HG03095 (cell line): ENCODE results near the gene SNX17.
"Not testable (repeated sequence)": the region's sequence is repeated elsewhere in the genome, so short reads cannot be mapped to it uniquely, and the experiment has no call there.

Experiments
- ATAC-seq: cut with Tn5 transposase; IDR thresholded peaks from one replicate; pipeline ENCODE4 v1.9.1; 2021; ENCODE audit warnings: moderate library complexity; ENCODE audit not compliant: unreplicated experiment

The SNX17 gene

DNA sequence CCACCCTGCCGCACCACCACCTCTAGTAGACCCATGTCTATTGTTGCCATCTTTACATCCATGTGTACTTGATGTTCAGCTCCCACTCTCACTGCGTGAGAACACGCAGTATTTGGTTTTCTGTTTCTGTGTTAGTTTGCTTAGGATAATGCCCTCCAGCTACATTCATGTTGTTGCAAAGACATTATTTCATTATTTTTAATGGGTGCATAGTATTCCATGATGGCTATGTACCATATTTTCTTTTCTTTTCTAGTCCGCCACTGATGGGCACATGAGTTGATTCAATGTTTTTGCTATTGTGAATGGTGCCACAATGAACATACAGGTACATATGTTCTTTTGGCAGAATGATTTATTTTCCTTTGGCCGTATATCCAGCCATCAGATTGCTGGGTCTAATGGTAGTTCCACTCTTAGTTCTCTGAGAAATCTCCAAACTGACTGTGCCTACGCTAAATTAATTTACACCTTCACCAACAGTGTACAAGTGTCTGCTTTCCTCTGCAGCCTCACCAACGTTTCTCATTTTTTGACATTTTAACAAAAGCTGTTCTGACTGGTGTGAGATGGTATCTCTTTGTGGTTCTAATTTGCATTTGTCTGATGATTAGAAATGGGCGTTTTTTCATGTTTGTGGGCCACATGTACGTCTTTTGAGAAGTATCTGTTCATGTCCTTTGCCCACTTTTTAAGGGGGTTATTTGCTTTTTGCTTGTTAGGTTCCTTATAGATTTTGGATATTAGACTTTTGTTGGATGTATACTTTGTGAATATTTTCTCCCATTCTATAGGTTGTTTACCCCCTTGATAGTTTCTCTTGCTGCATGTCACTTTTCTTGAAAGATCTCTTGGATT lies 20.6 kb downstream of the SNX17 start:
- no peak for ATAC-seq

DNA sequence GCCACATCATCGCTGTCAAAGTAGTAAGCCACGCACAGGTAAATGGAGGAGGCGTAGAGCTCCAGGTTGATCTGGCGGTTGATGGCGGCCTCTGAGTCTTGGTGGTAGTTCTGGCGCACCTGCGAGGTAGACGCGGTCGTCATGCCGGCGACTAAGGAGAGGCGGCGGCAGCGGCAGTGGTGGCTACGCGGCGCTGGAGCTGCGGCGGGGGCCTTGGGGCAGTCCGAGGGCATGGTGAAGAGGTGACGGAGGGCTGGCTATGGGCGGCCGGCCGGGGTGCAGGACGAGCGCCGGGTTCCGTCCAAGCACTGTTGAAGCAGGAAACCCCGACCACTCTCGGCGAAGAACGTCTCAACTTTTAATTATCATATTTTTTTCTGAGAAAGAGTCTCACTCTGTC lies 22.8 kb downstream of the SNX17 start:
- ATAC-seq: no peak

DNA sequence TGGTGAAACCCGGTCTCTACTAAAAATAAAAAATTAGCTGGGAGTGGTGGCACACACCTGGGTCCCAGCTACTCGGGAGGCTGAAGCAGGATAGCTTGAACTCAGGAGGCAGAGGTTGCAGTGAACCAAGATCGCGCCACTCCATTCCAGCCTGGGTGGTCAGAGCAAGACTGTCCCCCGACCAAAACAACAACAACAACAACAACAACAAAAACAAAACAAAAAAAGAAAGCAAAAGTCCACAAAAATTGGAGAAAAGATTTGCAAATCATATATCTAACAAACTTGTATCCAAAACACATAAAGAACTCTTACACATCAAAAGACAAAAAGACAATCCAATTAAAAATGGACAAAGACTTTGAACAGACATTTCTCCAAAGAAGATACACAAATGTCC lies 28.5 kb downstream of the SNX17 start:
- no peak for ATAC-seq

DNA sequence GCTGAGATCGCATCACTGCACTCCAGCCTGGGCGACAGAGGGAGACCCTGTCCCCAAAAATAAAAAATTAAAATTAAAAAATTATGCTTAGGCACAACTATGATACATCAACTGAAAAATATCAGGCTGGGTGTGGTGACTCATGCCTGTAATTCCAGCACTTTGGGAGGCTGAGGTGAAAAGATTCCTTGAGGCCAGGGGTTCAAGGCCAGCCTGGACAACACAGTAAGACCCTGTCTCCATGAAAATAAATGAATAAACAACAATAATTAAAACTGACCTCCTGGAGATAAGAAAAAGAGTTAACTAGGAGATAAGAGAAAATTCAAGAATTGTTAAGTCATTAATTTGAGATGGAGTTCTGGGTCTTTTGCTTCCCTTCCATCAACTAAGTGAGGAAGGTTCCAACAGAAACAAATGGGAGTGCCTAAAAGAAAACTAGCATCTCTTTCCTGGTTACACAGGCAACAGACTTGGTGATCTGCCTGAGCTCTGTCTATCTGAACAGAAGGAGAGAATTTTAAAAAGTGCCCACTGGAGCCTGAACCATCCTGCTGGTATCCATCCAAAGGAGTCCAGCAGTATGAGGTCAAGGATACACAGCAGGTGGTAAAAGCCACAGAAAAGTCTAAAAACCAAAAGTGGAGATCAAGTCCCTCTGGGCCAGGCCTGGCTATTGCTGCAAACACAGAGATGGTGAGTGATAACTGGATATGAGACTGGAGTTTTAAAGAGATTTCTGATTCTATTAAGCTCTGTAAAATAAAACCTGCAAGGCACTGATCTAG lies 30.1 kb downstream of the SNX17 start:
- no peak for ATAC-seq

DNA sequence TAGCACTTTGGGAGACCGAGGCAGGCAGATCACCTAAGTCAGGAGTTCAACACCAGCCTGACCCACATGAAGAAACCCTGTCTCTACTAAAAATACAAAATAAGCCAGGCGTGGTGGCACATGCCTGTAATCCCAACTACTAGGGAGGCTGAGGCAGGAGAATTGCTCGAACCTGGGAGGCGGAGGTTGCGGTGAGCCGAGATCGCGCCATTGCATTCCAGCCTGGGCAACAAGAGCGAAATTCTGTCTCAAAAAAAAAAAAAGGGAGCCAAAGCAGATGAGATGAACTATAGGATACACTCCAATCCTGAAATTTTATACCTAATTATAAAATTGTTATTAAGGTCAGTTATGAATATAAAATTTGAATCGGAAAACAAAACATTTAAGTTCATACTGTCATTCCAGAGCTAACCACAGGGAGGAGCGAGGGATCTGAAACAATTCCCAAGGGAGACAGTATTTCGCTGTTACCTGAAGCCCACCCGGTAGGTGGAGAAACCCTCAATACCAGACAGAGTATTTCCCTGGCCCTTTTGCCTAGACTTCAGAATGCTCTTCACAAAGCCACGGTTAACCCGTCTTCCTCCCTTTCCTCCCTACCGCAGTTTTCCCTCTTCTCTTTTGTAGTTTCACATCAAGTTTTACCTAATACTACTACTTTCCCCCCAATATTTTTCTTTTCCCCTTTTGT lies 37.5 kb downstream of the SNX17 start:
- ATAC-seq: no peak

DNA sequence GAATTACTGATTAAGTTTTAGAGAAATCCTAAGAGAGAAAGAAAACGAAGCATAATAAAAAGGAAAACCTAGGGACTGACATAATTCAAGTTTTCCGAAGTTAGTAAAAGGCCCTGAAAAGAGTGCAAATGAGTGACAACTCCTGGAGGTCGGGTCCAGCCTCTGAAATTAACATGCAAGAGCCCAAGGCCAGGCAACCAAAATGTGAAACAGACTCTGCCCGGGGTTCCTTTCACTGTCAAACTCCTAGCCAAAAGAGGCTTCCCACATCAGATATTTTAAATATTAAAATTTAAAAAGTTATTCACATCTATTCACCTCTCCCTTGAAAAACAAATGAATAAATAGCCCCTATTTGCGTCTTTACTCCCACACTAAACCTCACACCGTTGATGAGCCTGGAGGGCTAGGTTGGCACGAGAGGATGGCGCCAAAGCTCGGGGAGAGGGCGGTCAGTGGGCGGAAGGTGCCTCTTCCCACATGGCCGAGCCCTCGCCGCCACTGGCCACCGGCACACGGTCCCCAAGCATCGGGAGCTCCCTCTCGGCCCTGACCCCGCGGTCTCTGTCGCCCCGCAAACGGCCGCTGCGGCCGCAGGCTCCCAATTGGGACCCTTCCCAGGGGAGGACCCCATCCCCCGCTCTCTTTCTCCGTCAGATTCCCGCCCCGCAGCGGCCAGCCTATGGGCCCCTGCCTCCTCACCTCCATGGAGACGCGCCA lies 38.3 kb downstream of the SNX17 start:
- peak; percentile 23 for ATAC-seq

DNA sequence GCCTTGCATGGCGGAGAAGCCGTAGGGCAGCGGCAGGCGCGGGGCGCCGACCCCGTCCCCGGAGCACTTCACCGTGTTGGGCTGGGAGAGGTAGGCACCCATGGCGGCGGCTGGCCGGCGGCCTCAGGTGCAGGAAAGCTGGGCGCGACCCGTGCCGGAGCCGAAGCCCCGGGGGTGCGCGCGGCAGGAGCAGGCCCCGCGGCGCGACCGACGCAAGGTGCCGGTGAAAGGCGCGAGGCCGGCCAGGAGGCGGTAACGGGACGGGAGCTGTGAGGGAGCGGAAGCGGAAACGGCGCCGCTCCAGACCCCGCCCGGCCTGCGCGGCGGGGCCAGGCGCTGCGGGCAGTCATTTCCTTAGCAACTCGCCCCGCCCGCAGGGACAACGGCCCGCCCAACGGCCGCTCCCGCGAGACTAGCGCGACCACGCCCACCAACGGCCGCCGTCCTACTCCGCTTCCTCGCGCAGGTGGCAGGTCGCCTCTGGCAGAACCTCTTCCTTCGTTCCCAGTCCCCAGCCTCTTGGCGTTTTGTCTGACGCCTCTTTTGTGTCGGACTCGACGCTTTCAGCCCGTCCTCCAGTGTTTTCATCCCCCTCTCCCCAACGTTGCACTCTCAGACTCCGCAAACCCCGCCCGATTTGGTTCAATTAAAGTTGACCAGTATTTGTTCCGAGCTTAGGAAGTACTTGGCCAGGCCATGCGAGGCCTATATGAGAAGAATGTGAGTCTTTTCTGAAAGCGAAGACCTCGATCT lies 39.1 kb downstream of the SNX17 start, which contains the start of gene PPM1G:
TSS of gene PPM1G (minus strand) at position 271 of the 753 bp plus-strand sequence. CDS start at position 102, 169 bp downstream.
- ATAC-seq: peak; percentile 96

DNA sequence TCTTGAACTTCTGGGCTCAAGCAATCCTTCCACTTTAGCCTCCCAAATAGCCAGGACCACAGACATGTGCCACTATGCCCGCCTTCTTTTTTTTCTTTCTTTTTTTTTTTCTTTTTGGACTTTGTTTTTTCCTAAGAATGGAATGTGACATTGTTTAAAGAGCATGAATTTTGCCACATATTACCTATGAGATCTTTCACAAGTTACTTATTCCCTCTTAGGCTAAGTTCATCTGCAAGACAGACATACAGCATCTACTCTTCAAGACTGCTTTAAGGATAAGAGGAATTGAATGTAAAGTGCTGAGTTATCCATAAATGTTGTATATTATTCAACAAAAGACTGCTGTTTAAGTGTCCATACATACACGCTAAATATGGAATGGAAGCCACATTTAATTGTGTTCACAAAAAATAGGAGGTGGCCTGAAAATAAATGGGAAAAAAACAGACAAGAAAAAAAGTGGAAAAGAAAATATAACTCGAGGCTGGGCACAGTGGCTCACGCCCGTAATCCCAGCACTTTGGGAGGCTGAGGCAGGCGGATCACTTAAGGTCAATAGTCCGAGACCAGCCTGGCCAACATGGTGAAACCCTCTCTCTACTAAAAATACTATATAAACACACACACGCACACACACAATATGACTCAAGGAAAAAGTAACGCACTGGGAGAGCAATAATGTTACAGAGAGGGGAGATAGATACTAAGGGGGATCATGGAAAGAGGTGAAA lies 42.2 kb downstream of the SNX17 start:
- no peak for ATAC-seq

DNA sequence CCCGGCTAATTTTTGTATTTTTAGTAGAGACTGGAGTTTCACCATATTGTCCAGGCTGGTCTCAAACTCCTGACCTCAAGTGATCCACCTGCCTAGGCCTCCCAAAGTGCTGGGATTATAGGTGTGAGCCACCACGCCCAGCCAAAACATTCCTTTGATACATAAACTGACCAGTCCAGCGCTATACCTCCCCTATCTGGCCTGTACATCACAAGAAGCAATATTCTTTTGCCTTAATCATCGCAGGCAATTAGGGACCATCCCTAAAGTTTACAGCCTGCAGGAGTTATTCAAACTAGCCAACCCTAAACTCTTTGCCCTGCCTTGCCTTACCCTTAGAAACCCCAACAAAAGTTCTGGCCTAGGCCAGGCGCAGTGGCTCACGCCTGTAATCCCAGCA lies 45.7 kb downstream of the SNX17 start:
- ATAC-seq: no peak

DNA sequence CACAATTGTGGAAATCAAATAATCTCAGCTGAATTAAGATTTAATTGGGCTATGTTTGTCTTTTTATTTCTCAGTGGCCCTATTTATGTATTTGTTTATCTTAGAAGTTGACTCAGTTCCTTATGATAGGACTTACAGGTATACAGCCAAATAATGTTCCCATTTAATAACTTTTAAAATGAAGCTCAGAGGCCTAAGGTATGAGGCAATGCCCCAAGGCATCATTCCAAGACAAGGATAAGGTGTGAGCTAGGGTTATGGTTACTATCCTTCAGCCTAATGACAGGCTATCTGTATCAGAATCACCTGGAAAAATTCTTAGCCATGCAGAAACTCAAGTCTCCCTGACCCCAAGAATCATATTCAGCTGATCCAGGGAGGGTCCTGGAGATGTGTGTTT lies 50.6 kb downstream of the SNX17 start:
- ATAC-seq: no peak

DNA sequence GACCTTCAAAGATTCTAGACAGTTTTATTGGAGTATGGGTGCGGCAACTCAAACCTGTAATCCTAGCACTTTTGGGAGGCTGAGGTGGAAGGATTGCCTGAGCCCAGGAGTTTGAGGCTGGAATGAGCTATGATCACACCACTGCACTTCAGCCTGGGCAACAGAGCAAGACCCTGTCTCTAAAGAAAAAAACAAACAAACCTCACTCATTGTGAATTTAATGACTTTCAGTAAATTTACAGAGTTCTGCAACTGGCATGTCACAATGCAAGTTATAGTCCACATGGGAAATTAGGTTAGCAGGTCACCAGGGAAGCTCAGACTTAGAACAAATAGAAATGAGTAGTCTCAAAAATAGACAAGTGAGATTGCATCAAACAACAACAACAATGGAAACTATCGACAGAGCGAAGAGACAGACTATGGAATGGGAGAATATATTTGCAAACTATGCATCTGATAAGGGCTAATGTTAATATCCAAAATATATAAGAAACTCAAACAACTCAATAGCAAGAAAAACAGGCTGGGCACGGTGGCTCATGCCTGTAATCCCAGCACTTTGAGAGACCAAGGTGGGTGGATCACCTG lies 51.3 kb downstream of the SNX17 start:
- no peak for ATAC-seq

DNA sequence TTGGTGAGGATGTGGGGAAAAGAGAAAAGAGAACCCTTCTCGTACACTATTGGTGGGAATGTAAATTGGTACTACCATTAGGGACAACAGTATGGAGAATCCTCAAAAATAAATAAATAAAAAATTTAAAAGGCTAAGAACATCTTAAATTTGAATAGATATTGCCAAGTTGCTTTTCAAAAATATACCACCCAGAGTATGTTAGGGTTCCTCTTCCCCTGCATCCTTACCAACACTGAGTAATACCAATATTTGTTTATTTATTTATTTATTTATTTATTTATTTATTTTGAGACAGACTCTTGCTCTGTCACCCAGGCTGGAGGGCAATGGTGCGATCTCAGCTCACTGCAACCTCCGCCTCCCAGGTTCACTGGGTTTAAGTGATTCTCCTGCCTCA lies 52.5 kb downstream of the SNX17 start:
- no peak for ATAC-seq

DNA sequence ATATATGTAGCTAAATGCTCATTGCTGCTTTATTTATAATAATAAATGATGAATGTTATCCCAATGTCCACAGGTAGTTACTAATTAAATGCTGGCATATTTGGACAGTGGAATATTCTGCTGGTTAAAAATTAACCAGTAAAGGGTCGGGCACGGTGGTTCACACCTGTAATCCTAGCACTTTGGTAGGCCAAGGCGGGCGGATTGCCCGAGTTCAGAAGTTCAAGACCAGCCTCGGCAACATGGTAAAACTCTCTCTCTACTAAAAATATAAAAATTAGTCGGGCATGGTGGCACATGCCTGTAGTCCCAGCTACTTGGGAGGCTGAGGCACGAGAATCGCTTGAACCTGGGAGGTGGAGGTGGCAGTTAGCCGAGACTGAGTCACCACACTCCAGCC lies 54.6 kb downstream of the SNX17 start:
- ATAC-seq: not testable (repeated sequence)
